ENCODE data around the gene ZW10.

DNA sequence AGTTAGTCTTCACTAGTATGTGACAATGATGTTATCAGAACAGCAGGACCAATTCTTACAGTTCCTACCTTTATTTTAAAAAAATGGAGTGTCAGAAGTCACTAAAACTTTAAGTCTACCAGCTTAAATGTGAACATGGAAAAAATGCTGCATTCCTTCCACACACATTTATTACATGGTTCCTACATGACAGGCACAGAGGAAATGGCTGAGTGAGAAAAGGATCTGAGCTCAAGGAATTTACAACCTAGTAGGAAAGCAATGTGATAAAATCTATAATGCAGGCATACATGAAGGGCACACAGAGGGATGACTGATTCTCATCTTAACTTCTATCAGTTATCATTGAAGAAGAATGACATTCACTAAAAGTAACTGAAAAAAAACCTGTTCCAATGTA lies 29.1 kb upstream of the ZW10 start:
- TF ChIP-seq CTCF (IDR thresholded peaks at IDR 0.05; ENCODE audit: borderline replicate concordance, extremely low read depth, low read length, poor library complexity, severe bottlenecking) (no peak), EZH2 (IDR thresholded peaks at IDR 0.05; ENCODE audit: borderline replicate concordance, low read depth, low read length, severe bottlenecking) (no peak)

Data from DND-41 (cell line).